ENCODE measurements around the gene ATP8B1. TPM values are rescaled to one million over a fixed set of nuclear protein-coding genes. Genes with fewer than 3 reads are reported as not detected.

Gene ATP8B1
- total and polyA plus RNA-seq, 2 experiments from 2014 or later, result 1.7 to 3.0 TPM

DNA sequence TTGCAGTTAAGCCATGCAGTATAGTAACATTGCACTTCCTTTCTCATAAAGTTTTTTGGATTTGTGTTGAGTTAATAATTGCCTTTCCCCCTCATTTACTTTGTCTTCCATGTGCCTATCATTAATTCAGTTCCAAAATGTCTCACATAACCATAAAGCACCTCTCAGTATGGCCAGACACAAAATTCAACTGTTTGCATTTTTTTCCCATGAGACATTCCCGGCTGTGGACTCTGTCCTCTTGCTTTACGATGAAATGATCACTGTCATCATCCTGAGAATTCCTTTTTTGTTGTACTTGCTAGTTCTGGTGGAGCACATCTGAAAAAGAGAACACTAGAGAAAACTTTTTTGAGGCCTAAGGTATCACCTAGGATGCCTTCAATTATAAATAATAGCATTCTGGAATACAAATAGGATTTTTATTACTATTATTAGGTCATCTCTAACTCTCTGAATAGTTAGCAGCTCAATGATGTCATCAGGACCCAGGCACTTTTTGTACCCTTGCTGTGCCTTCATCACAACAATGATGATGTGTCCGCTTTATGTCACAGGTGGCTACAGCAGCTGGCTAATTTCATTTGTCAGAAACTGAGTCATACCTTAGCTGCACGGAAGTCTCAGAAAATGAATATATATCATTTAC, 8.5 kb upstream of the ATP8B1 start (continued):
- TF ChIP-seq, protein P1, sequence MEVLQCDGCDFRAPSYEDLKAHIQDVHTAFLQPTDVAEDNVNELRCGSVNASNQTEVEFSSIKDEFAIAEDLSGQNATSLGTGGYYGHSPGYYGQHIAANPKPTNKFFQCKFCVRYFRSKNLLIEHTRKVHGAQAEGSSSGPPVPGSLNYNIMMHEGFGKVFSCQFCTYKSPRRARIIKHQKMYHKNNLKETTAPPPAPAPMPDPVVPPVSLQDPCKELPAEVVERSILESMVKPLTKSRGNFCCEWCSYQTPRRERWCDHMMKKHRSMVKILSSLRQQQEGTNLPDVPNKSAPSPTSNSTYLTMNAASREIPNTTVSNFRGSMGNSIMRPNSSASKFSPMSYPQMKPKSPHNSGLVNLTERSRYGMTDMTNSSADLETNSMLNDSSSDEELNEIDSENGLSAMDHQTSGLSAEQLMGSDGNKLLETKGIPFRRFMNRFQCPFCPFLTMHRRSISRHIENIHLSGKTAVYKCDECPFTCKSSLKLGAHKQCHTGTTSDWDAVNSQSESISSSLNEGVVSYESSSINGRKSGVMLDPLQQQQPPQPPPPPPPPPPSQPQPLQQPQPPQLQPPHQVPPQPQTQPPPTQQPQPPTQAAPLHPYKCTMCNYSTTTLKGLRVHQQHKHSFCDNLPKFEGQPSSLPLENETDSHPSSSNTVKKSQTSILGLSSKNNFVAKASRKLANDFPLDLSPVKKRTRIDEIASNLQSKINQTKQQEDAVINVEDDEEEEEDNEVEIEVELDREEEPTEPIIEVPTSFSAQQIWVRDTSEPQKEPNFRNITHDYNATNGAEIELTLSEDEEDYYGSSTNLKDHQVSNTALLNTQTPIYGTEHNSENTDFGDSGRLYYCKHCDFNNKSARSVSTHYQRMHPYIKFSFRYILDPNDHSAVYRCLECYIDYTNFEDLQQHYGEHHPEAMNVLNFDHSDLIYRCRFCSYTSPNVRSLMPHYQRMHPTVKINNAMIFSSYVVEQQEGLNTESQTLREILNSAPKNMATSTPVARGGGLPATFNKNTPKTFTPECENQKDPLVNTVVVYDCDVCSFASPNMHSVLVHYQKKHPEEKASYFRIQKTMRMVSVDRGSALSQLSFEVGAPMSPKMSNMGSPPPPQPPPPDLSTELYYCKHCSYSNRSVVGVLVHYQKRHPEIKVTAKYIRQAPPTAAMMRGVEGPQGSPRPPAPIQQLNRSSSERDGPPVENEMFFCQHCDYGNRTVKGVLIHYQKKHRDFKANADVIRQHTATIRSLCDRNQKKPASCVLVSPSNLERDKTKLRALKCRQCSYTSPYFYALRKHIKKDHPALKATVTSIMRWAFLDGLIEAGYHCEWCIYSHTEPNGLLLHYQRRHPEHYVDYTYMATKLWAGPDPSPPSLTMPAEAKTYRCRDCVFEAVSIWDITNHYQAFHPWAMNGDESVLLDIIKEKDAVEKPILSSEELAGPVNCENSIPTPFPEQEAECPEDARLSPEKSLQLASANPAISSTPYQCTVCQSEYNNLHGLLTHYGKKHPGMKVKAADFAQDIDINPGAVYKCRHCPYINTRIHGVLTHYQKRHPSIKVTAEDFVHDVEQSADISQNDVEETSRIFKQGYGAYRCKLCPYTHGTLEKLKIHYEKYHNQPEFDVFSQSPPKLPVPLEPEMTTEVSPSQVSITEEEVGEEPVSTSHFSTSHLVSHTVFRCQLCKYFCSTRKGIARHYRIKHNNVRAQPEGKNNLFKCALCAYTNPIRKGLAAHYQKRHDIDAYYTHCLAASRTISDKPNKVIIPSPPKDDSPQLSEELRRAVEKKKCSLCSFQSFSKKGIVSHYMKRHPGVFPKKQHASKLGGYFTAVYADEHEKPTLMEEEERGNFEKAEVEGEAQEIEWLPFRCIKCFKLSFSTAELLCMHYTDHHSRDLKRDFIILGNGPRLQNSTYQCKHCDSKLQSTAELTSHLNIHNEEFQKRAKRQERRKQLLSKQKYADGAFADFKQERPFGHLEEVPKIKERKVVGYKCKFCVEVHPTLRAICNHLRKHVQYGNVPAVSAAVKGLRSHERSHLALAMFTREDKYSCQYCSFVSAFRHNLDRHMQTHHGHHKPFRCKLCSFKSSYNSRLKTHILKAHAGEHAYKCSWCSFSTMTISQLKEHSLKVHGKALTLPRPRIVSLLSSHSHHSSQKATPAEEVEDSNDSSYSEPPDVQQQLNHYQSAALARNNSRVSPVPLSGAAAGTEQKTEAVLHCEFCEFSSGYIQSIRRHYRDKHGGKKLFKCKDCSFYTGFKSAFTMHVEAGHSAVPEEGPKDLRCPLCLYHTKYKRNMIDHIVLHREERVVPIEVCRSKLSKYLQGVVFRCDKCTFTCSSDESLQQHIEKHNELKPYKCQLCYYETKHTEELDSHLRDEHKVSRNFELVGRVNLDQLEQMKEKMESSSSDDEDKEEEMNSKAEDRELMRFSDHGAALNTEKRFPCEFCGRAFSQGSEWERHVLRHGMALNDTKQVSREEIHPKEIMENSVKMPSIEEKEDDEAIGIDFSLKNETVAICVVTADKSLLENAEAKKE (CRISPR knock-in tag; IDR thresholded peaks at IDR 0.05), result no peak
- TF ChIP-seq, protein P2, sequence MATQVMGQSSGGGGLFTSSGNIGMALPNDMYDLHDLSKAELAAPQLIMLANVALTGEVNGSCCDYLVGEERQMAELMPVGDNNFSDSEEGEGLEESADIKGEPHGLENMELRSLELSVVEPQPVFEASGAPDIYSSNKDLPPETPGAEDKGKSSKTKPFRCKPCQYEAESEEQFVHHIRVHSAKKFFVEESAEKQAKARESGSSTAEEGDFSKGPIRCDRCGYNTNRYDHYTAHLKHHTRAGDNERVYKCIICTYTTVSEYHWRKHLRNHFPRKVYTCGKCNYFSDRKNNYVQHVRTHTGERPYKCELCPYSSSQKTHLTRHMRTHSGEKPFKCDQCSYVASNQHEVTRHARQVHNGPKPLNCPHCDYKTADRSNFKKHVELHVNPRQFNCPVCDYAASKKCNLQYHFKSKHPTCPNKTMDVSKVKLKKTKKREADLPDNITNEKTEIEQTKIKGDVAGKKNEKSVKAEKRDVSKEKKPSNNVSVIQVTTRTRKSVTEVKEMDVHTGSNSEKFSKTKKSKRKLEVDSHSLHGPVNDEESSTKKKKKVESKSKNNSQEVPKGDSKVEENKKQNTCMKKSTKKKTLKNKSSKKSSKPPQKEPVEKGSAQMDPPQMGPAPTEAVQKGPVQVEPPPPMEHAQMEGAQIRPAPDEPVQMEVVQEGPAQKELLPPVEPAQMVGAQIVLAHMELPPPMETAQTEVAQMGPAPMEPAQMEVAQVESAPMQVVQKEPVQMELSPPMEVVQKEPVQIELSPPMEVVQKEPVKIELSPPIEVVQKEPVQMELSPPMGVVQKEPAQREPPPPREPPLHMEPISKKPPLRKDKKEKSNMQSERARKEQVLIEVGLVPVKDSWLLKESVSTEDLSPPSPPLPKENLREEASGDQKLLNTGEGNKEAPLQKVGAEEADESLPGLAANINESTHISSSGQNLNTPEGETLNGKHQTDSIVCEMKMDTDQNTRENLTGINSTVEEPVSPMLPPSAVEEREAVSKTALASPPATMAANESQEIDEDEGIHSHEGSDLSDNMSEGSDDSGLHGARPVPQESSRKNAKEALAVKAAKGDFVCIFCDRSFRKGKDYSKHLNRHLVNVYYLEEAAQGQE (IDR thresholded peaks at IDR 0.05; ENCODE audit: unreplicated experiment), result no peak
- TF ChIP-seq JUNB (IDR thresholded peaks at IDR 0.05; ENCODE audit: unreplicated experiment), result no peak
- no peak for TF ChIP-seq EZH2 (IDR thresholded peaks at IDR 0.05; ENCODE audit: low read depth, unreplicated experiment)
- no peak for TF ChIP-seq STAT1 (IDR thresholded peaks at IDR 0.05; ENCODE audit: unreplicated experiment)
- no peak for TF ChIP-seq EZH2phosphoT487 (IDR thresholded peaks at IDR 0.05; ENCODE audit: unreplicated experiment)
- TF ChIP-seq CREB1 (CRISPR knock-in tag; IDR thresholded peaks at IDR 0.05; ENCODE audit: low read depth), result no peak
